A549 treated with Hydrocortisone at 1 μM for 4 hours (cell line): Measurements from ENCODE around the gene EI24. TPM values are rescaled to one million over a fixed set of nuclear protein-coding genes. Genes with fewer than 3 reads are reported as not detected.

Experiments
- total RNA-seq: library from RNA; stranded (reverse); fragments of 200-300 nt; extraction: Qiagen RNA extraction; gene quantifications from 5 replicates; pipeline ENCODE4 v1.2.3, GENCODE V29; 2022

Gene EI24
- total RNA-seq: 102 to 118 TPM (median 104 TPM) in 5 replicates

GRCh38 chr11:125568970-125569914 is at the start of gene EI24:
Gene EI24 (plus strand): TSS chr11:125569477. CDS start chr11:125572528, 3,051 bp downstream.

GRCh38 chr11:125592305-125593113 is 23.2 kb downstream of the EI24 start, which contains the start of gene STT3A:
Gene STT3A (plus strand): TSS chr11:125592852. CDS start chr11:125595916, 3,064 bp downstream.

DNA sequence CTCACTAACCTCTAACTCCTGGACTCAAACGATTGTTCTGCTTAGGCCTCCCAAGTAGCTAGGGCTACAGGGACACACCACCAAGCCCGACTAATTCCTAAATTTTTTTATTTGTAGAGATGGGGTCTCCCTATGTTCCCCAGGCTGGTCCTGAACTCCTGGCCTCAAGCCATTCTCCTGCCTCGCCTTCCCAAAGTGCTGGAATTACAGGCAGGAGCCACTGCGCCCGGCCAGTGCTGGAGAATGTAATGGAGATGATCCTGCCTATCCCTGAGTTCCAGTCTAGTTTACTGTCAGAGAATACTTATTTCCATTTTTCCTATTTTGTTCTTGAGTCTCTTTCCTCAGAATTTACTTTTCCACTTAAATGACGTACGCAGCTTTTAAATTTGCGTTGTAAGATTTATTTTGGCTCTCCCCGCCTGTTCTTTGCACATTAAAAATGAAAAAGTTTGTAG is 55.5 kb downstream of the EI24 start, which contains the start of gene CHEK1:
Gene CHEK1, plus strand, starts transcription at position 408 of the 458 bp plus-strand sequence. CDS start 1,606 bp downstream, outside the sequence.

Other genes with a start within 250 kb of the EI24 start
- 0.50 to 1.1 TPM (median 0.60 TPM) in 5 replicates for gene FEZ1, start 73.2 kb upstream of the EI24 start, total RNA-seq
- 86.9 to 122 TPM (median 94.3 TPM) in 5 replicates for gene STT3A, start 23.4 kb downstream of the EI24 start, total RNA-seq
- 28.7 to 34.7 TPM (median 29.6 TPM) in 5 replicates for gene CHEK1, start 55.7 kb downstream of the EI24 start, total RNA-seq
- 0.08 TPM in 1 of 5 replicates, not detected in the others for gene ACRV1, start 111.4 kb downstream of the EI24 start, total RNA-seq
- not detected in 5 replicates for gene PATE1, start 176.8 kb downstream of the EI24 start, total RNA-seq
- gene PATE2, start 209.4 kb downstream of the EI24 start, total RNA-seq: not detected in 5 replicates
- gene PATE3, start 218.7 kb downstream of the EI24 start, total RNA-seq: not detected in 5 replicates